H1 (cell line): ENCODE data around the gene CLPX. TPM values are rescaled to one million over a fixed set of nuclear protein-coding genes. Genes with fewer than 3 reads are reported as not detected.

Experiments
- CTCF ChIA-PET: fragments of 300-600 bp; sonication (Branson Sonifier 250); formaldehyde crosslinking; loops from one replicate; lab custom pipeline; 2021; ENCODE audit not compliant: partially characterized antibody; lab: Charles Lee
- POLR2A ChIA-PET: fragments of 300-600 bp; sonication (Branson Sonifier 250); formaldehyde crosslinking; loops from one replicate; lab custom pipeline; 2021; ENCODE audit warnings: inconsistent platforms; ENCODE audit not compliant: partially characterized antibody; lab: Charles Lee
- DNase-seq, 2 experiments: peaks; one replicate each; pipeline versions ENCODE4 v3.0.0 to v3.0.0-alpha.2; 2010 to 2022; ENCODE audit warnings: low spot score in 2 of 2, low read depth in 1 of 2, mixed read lengths in 1 of 2
- FAIRE-seq: peaks from 2 replicates; lab custom pipeline; 2011; peaks lifted over from hg19 to GRCh38; lab: Jason Lieb, UNC
- H2AFZ ChIP-seq: 2 replicates; pipeline ENCODE4 v1.8.1; 2012; ENCODE audit warnings: low read length, inconsistent platforms
- H2AK5ac ChIP-seq: 2 replicates; pipeline ENCODE4 v1.6.1; 2013; ENCODE audit warnings: low read depth, low read length
- H2BK120ac ChIP-seq: replicated peaks from 2 replicates; pipeline ENCODE3; 2013; ENCODE audit warnings: low read depth, low read length, inconsistent platforms
- H2BK12ac ChIP-seq: 2 replicates; pipeline ENCODE4 v1.6.1; 2013; ENCODE audit warnings: low read depth, low read length
- H2BK15ac ChIP-seq: 2 replicates; pipeline ENCODE4 v1.6.1; 2013; ENCODE audit warnings: low read length
- H2BK20ac ChIP-seq: 2 replicates; pipeline ENCODE4 v1.6.1; 2013; ENCODE audit warnings: low read length
- H2BK5ac ChIP-seq: 2 replicates; pipeline ENCODE4 v1.6.1; 2013; ENCODE audit warnings: low read depth, low read length
- H3K14ac ChIP-seq: 2 replicates; pipeline ENCODE4 v1.6.1; 2013; ENCODE audit warnings: inconsistent platforms; ENCODE audit not compliant: insufficient read length
- H3K18ac ChIP-seq: 2 replicates; pipeline ENCODE4 v1.6.1; 2013; ENCODE audit warnings: low read length; ENCODE audit errors: extremely low read depth
- H3K23ac ChIP-seq: 2 replicates; pipeline ENCODE4 v1.6.1; 2013; ENCODE audit warnings: inconsistent platforms; ENCODE audit not compliant: insufficient read length
- H3K23me2 ChIP-seq: 2 replicates; pipeline ENCODE4 v1.6.1; 2013; ENCODE audit warnings: low read depth, low read length
- H3K27ac ChIP-seq: 2 replicates; pipeline ENCODE4 v1.6.1; 2011; ENCODE audit warnings: low read depth, low read length, inconsistent platforms
- H3K27me3 ChIP-seq, 4 experiments: replicated peaks in 1 of 4; 1 replicate in 1 of 4; 2 replicates in 3 of 4; pipeline versions ENCODE4 v1.6.1 to v1.8.1; 2011 to 2013; ENCODE audit warnings: low read length in 3 of 4, mild to moderate bottlenecking in 3 of 4, inconsistent platforms in 2 of 4, mixed read lengths in 2 of 4, moderate library complexity in 1 of 4; ENCODE audit not compliant: control insufficient read depth in 3 of 4, insufficient read depth in 3 of 4; ENCODE audit errors: extremely low read depth in 1 of 4
- H3K36me3 ChIP-seq, 4 experiments: 2 replicates each; pipeline versions ENCODE4 v1.6.1 to v1.8.1; 2011 to 2013; ENCODE audit warnings: mild to moderate bottlenecking in 4 of 4, low read length in 3 of 4, moderate library complexity in 2 of 4, control low read depth in 1 of 4, inconsistent platforms in 1 of 4; ENCODE audit not compliant: insufficient read depth in 4 of 4, control insufficient read depth in 2 of 4
- H3K4ac ChIP-seq: replicated peaks from 2 replicates; pipeline ENCODE3; 2013; ENCODE audit warnings: low read length, low read depth, mixed read lengths, inconsistent platforms; ENCODE audit not compliant: insufficient read length
- H3K4me1 ChIP-seq, 4 experiments: replicated peaks in 1 of 4; 1 replicate in 1 of 4; 2 replicates in 3 of 4; pipeline versions ENCODE4 v1.6.1 to v1.8.1; 2011 to 2013; ENCODE audit warnings: low read length in 3 of 4, inconsistent platforms in 2 of 4, mixed read lengths in 1 of 4; ENCODE audit not compliant: insufficient read depth in 4 of 4, control insufficient read depth in 3 of 4
- H3K4me2 ChIP-seq, 2 experiments: 2 replicates each; pipeline versions ENCODE4 v1.6.1 to v1.8.1; 2011 to 2013; ENCODE audit warnings: low read depth in 2 of 2, low read length in 2 of 2, control low read depth in 1 of 2, inconsistent platforms in 1 of 2, mild to moderate bottlenecking in 1 of 2; ENCODE audit not compliant: insufficient read depth in 1 of 2
- H3K4me3 ChIP-seq, 4 experiments: fragments of 200-600, 300-600 bp in 1 of 4; sonication (generic), shearing (Covaris generic), sonication (Bioruptor Twin) in 1 of 4; 2 replicates each; pipeline versions ENCODE4 v1.5.1 to v1.8.1; 2011 to 2016; ENCODE audit warnings: low read length in 4 of 4, low read depth in 3 of 4, control low read depth in 2 of 4, inconsistent platforms in 2 of 4, mild to moderate bottlenecking in 2 of 4, mixed read lengths in 1 of 4, moderate library complexity in 1 of 4; ENCODE audit not compliant: insufficient read depth in 2 of 4; ENCODE audit errors: extremely low read depth in 1 of 4
- H3K56ac ChIP-seq: replicated peaks from 2 replicates; pipeline ENCODE3; 2013; ENCODE audit warnings: low read depth, mild to moderate bottlenecking, mixed read lengths, low read length, inconsistent platforms; ENCODE audit not compliant: insufficient read length
- H3K79me1 ChIP-seq: 2 replicates; pipeline ENCODE4 v1.6.1; 2013; ENCODE audit warnings: low read depth, low read length, control low read depth
- H3K79me2 ChIP-seq, 2 experiments: 2 replicates each; pipeline versions ENCODE4 v1.6.1 to v1.8.1; 2012 to 2013; ENCODE audit warnings: low read length in 2 of 2, mild to moderate bottlenecking in 2 of 2, inconsistent platforms in 1 of 2; ENCODE audit not compliant: insufficient read depth in 2 of 2, control insufficient read depth in 1 of 2
- H3K9ac ChIP-seq, 4 experiments: replicated peaks in 1 of 4; 1 replicate in 1 of 4; 2 replicates in 3 of 4; pipeline versions ENCODE4 v1.6.1 to v1.8.1; 2011 to 2013; ENCODE audit warnings: low read depth in 3 of 4, low read length in 3 of 4, control low read depth in 2 of 4, mild to moderate bottlenecking in 2 of 4, moderate library complexity in 2 of 4, inconsistent platforms in 1 of 4; ENCODE audit errors: extremely low read depth in 1 of 4
- H3K9me3 ChIP-seq, 2 experiments: 2 replicates each; pipeline versions ENCODE4 v1.6.1 to v1.8.1; 2012 to 2013; ENCODE audit warnings: mild to moderate bottlenecking in 2 of 2, moderate library complexity in 2 of 2, control low read depth in 1 of 2, inconsistent platforms in 1 of 2, low read depth in 1 of 2, low read length in 1 of 2, mixed read lengths in 1 of 2; ENCODE audit not compliant: insufficient read depth in 2 of 2
- H4K20me1 ChIP-seq, 2 experiments: replicated peaks in 1 of 2; 2 replicates each; pipeline versions ENCODE3 to v1.8.1; 2011 to 2013; ENCODE audit warnings: inconsistent platforms in 2 of 2, low read length in 2 of 2, mild to moderate bottlenecking in 1 of 2; ENCODE audit not compliant: insufficient read depth in 2 of 2, control insufficient read depth in 1 of 2
- H4K5ac ChIP-seq: 2 replicates; pipeline ENCODE4 v1.6.1; 2013; ENCODE audit warnings: low read length, low read depth, mixed read lengths, inconsistent platforms; ENCODE audit not compliant: insufficient read length
- H4K8ac ChIP-seq: 2 replicates; pipeline ENCODE4 v1.8.0; 2013; ENCODE audit warnings: mild to moderate bottlenecking, moderate library complexity, low read length, inconsistent platforms; ENCODE audit not compliant: insufficient read depth; ENCODE audit errors: extremely low read depth
- H4K91ac ChIP-seq: replicated peaks from 2 replicates; pipeline ENCODE3; 2013; ENCODE audit warnings: low read length, mixed read lengths, inconsistent platforms; ENCODE audit not compliant: insufficient read length
- CEBPB ChIP-seq: IDR thresholded peaks from 2 replicates; pipeline ENCODE4 v1.6.1; 2012; ENCODE audit warnings: low read depth, low read length
- GABPA ChIP-seq: IDR thresholded peaks from 2 replicates; pipeline ENCODE4 v1.6.1; 2011; ENCODE audit warnings: mild to moderate bottlenecking, low read length, moderate library complexity, borderline replicate concordance; ENCODE audit not compliant: insufficient read depth
- GTF2F1 ChIP-seq: IDR thresholded peaks from 2 replicates; pipeline ENCODE4 v1.6.1; 2012; ENCODE audit warnings: low read depth, low read length, improper control_type of control experiment, borderline replicate concordance
- HDAC6 ChIP-seq: IDR thresholded peaks from one replicate; pipeline ENCODE4 v1.7.1; 2012; ENCODE audit warnings: low read depth, mild to moderate bottlenecking, inconsistent platforms, low read length, moderate library complexity
- MAFK ChIP-seq: IDR thresholded peaks from 2 replicates; pipeline ENCODE4 v1.6.1; 2012; ENCODE audit warnings: low read depth, mild to moderate bottlenecking, improper control_type of control experiment, low read length
- NRF1 ChIP-seq: IDR thresholded peaks from 2 replicates; pipeline ENCODE4 v1.6.1; 2011; ENCODE audit warnings: mild to moderate bottlenecking, low read depth, low read length, improper control_type of control experiment
- POLR2A ChIP-seq, 2 experiments: IDR thresholded peaks; 1 replicate in 1 of 2; 2 replicates in 1 of 2; pipeline ENCODE4 v1.6.1; 2011; ENCODE audit warnings: low read depth in 2 of 2, low read length in 2 of 2, mild to moderate bottlenecking in 2 of 2; ENCODE audit errors: control extremely low read depth in 1 of 2
- POU5F1 ChIP-seq: IDR thresholded peaks from 2 replicates; pipeline ENCODE4 v1.6.1; 2011; ENCODE audit warnings: low read depth, mild to moderate bottlenecking, low read length, moderate library complexity
- RBBP5 ChIP-seq: IDR thresholded peaks from 2 replicates; pipeline ENCODE4 v1.7.1; 2012; ENCODE audit warnings: low read depth, mild to moderate bottlenecking, inconsistent platforms, low read length, moderate library complexity, borderline replicate concordance
- RNF2 ChIP-seq: fragments of 200-900, 300-1000 bp; sonication (generic); IDR thresholded peaks from 2 replicates; pipeline ENCODE4 v1.7.1; 2016; ENCODE audit warnings: borderline replicate concordance, low read depth, mild to moderate bottlenecking, antibody characterized with exemption, low read length; ENCODE audit not compliant: poor library complexity, severe bottlenecking; ENCODE audit errors: missing control alignments
- TAF1 ChIP-seq: IDR thresholded peaks from 2 replicates; pipeline ENCODE4 v1.6.1; 2011; ENCODE audit warnings: mild to moderate bottlenecking, low read depth, low read length
- polyA plus RNA-seq, 7 experiments: library from polyadenylated mRNA; depleted of rRNA in 3 of 7; stranded (reverse) in 5 of 7; unstranded in 2 of 7; fragments of >200 nt in 5 of 7; fragments of 200-250 nt in 2 of 7; gene quantifications; 1 replicate in 5 of 7; 2 replicates in 1 of 7; 4 replicates in 1 of 7; pipeline versions ENCODE4 v1.2.1 to v1.2.3, GENCODE V29; 2011 to 2013; ENCODE audit warnings: missing spikeins in 2 of 7, mixed read lengths in 2 of 7
- total RNA-seq: library from RNA; stranded (reverse); fragmentation: NEBNext Ultra II Directional; extraction: Animal tissue kit (Norgen Biotek cat#: 25700); gene quantifications from 2 replicates; pipeline ENCODE4 v1.2.1, GENCODE V29; 2021

The CLPX gene
- total and polyA plus RNA-seq, 2 of the 8 experiments (the other 6 are each of a cell fraction or from before 2014, with no cell fraction given): 10.5 to 53.6 TPM

DNA sequence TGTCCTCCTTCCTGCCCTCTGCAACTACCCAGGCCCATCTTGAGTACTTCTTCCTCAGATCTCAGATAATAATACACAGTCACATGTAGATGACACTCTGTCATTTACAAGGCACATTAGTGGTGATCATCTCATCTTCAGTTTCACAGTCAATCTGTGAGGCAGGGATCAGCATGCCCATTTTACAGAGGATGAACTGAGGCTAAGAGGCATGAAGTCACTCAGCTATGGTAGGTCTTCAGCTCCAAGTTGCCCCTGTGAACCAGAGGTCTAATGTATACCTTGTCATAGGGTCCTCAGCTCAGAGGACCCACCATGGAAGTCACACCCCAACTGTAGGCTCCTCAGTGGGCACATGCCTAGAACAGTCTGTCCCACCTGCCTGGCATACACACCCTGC, 30.4 kb upstream of the CLPX start:
- POLR2A ChIA-PET: interaction anchor here (0.6 to 1.4 kb wide), 2 partner anchors 20 to 89 kb away, joined by 3 to 7 read pairs; partner anchors contain the start of gene RNU5B-1
- no peak for FAIRE-seq
- no peak for TF ChIP-seq MAFK
- TF ChIP-seq POU5F1: no peak
- no peak for TF ChIP-seq TAF1
- no peak for TF ChIP-seq HDAC6
- no peak for TF ChIP-seq NRF1
- TF ChIP-seq CEBPB: no peak
- no peak for TF ChIP-seq RNF2
- no peak for TF ChIP-seq GTF2F1
- no peak for TF ChIP-seq POLR2A (IDR thresholded peaks at IDR 0.05; ENCODE audit: control extremely low read depth in 1 of 2, low read depth in 2 of 2, low read length in 2 of 2)
- no peak for TF ChIP-seq RBBP5
- TF ChIP-seq GABPA: no peak

More for the DNA sequence above, 30.4 kb upstream of the CLPX start:
- CTCF ChIA-PET: interaction anchor here (0.9 to 4.1 kb wide), 8 partner anchors 13 to 82 kb away, joined by 3 to 20 read pairs (median 4); no protein-coding TSS in a partner anchor
- Histone ChIP-seq H2BK120ac (no peak overlapping the region), H3K23ac (no peak overlapping the region), H3K27me3 (no peaks in the 10 kb centered on the region), H3K23me2 (no peaks in the 10 kb centered on the region), H3K79me2 (no peaks in the 10 kb centered on the region), H3K79me1 (no peaks in the 10 kb centered on the region), H2AK5ac (no peak overlapping the region), H4K8ac (no peak overlapping the region), H2BK20ac (no peak overlapping the region), H2BK12ac (no peak overlapping the region), H3K56ac (no peak overlapping the region), H3K4me2 (no peak overlapping the region), H3K9ac (no peak overlapping the region), H4K20me1 (no peaks in the 10 kb centered on the region), H2BK5ac (no peak overlapping the region), H2AFZ (no peak overlapping the region), H3K18ac (no peak overlapping the region), H3K36me3 (no peaks in the 10 kb centered on the region), H3K4ac (no peak overlapping the region), H3K4me1 (peaks cover 0 to 4% (median 0%) of the 10 kb centered on the region in 4 experiments; a peak in 3 of 7 replicates), H3K14ac (no peak overlapping the region), H3K4me3 (no peak overlapping the region), H4K91ac (no peak overlapping the region), H3K9me3 (no peaks in the 10 kb centered on the region), H3K27ac (no peak overlapping the region), H4K5ac (no peak overlapping the region), H2BK15ac (no peak overlapping the region)
- DNase-seq: no peak
